SK-N-SH (cell line): ENCODE measurements around the gene WBP2NL. TPM values are rescaled to one million over a fixed set of nuclear protein-coding genes. Genes with fewer than 3 reads are reported as not detected.

Experiments
- CTCF ChIA-PET: fragments of 300-600, 350-600 bp; formaldehyde crosslinking; extraction: SDS; loops from one replicate; lab custom pipeline; 2021; lab: Yijun Ruan, JAX
- POLR2A ChIA-PET: fragments of 350-600 bp; sonication (Branson Sonifier 250); formaldehyde crosslinking; extraction: SDS; loops from one replicate; lab custom pipeline; 2020; ENCODE audit warnings: antibody characterized with exemption, inconsistent platforms; lab: Yijun Ruan, JAX
- DNase-seq: peaks from one replicate; pipeline ENCODE4 v3.0.0; 2012
- H2AFZ ChIP-seq: fragments of 200-600 bp; sonication (generic); 2 replicates; pipeline ENCODE4 v1.8.1; 2016; ENCODE audit warnings: antibody characterized with exemption, mild to moderate bottlenecking, low read depth
- H3F3A ChIP-seq: fragments of 200-600 bp; sonication (generic); replicated peaks from 2 replicates; pipeline ENCODE3; 2016; ENCODE audit warnings: antibody characterized with exemption, mild to moderate bottlenecking; ENCODE audit not compliant: insufficient read depth
- H3K27ac ChIP-seq, 2 experiments: fragments of 200-500 bp in 1 of 2; fragments of 200-600 bp in 1 of 2; sonication (Bioruptor generic) in 1 of 2; sonication (generic), shearing (Covaris generic) in 1 of 2; 2 replicates each; pipeline versions ENCODE4 v1.5.1 to v1.6.1; 2014 to 2016; ENCODE audit warnings: low read depth in 2 of 2, inconsistent platforms in 1 of 2, low read length in 1 of 2, mild to moderate bottlenecking in 1 of 2, mixed read lengths in 1 of 2
- H3K27me3 ChIP-seq: fragments of 200-600 bp; sonication (generic), shearing (Covaris generic); 2 replicates; pipeline ENCODE4 v1.6.1; 2016; ENCODE audit warnings: mixed run types; ENCODE audit not compliant: insufficient read depth
- H3K36me3 ChIP-seq, 2 experiments: fragments of 200-500 bp in 1 of 2; fragments of 200-600 bp in 1 of 2; sonication (Bioruptor generic) in 1 of 2; sonication (generic) in 1 of 2; replicated peaks in 1 of 2; 2 replicates each; pipeline versions ENCODE3 to v1.5.1; 2014 to 2016; ENCODE audit warnings: low read length in 1 of 2, mild to moderate bottlenecking in 1 of 2; ENCODE audit not compliant: insufficient read depth in 2 of 2, control insufficient read depth in 1 of 2
- H3K4me1 ChIP-seq, 2 experiments: fragments of 200-500 bp in 1 of 2; fragments of 200-600 bp in 1 of 2; sonication (Bioruptor generic) in 1 of 2; sonication (generic), shearing (Covaris generic) in 1 of 2; 2 replicates each; pipeline versions ENCODE4 v1.5.1 to v1.6.1; 2014 to 2016; ENCODE audit warnings: low read depth in 1 of 2, low read length in 1 of 2, mixed run types in 1 of 2; ENCODE audit not compliant: insufficient read depth in 2 of 2, control insufficient read depth in 1 of 2
- H3K4me2 ChIP-seq: fragments of 200-600 bp; sonication (generic), shearing (Covaris generic); 2 replicates; pipeline ENCODE4 v1.6.1; 2017; ENCODE audit warnings: mixed run types
- H3K4me3 ChIP-seq, 2 experiments: fragments of 200-500 bp in 1 of 2; fragments of 200-600 bp in 1 of 2; sonication (Bioruptor generic) in 1 of 2; sonication (generic), shearing (Covaris generic) in 1 of 2; 2 replicates each; pipeline versions ENCODE4 v1.5.1 to v1.8.1; 2014 to 2016; ENCODE audit warnings: low read depth in 2 of 2, inconsistent platforms in 1 of 2, low read length in 1 of 2, mild to moderate bottlenecking in 1 of 2, mixed read lengths in 1 of 2, moderate library complexity in 1 of 2
- H3K79me2 ChIP-seq: fragments of 200-600 bp; sonication (generic); 2 replicates; pipeline ENCODE4 v1.8.1; 2017; ENCODE audit warnings: mild to moderate bottlenecking; ENCODE audit not compliant: insufficient read depth
- H3K9ac ChIP-seq: fragments of 200-600 bp; sonication (generic); 2 replicates; pipeline ENCODE4 v1.6.1; 2017; ENCODE audit warnings: mixed run types
- H3K9me2 ChIP-seq: fragments of 200-600 bp; sonication (generic); 2 replicates; pipeline ENCODE4 v1.6.1; 2017; ENCODE audit warnings: mixed run types
- H3K9me3 ChIP-seq: fragments of 200-600 bp; sonication (generic); 2 replicates; pipeline ENCODE4 v1.6.1; 2017; ENCODE audit warnings: mixed run types, mild to moderate bottlenecking, moderate library complexity
- H4K20me1 ChIP-seq: fragments of 200-600 bp; sonication (generic); 2 replicates; pipeline ENCODE4 v1.6.1; 2017; ENCODE audit warnings: mild to moderate bottlenecking, mixed run types; ENCODE audit not compliant: insufficient read depth
- CHD2 ChIP-seq: fragments of 150-350 bp; IDR thresholded peaks from 2 replicates; pipeline ENCODE4 v1.6.1; 2018; ENCODE audit warnings: low read length; ENCODE audit not compliant: partially characterized antibody
- EZH2phosphoT487 ChIP-seq: fragments of 200-600 bp; sonication (generic); IDR thresholded peaks from 2 replicates; pipeline ENCODE4 v1.6.1; 2017; ENCODE audit warnings: low read depth, mixed run types, mild to moderate bottlenecking, antibody characterized with exemption, moderate library complexity, borderline replicate concordance
- GABPA ChIP-seq: IDR thresholded peaks from 2 replicates; pipeline ENCODE4 v1.4.0; 2012; ENCODE audit warnings: low read depth, mild to moderate bottlenecking
- GATA2 ChIP-seq: sonication (generic); formaldehyde crosslinking; IDR thresholded peaks from 2 replicates; pipeline ENCODE4 v1.5.0; 2020; ENCODE audit warnings: mild to moderate bottlenecking, missing genetic modification reagents
- IRF3 ChIP-seq: fragments of 150-350 bp; IDR thresholded peaks from 2 replicates; pipeline ENCODE4 v1.6.1; 2016; ENCODE audit warnings: mild to moderate bottlenecking, low read depth, low read length
- JUND ChIP-seq: IDR thresholded peaks from 2 replicates; pipeline ENCODE4 v1.4.0; 2012
- MAX ChIP-seq: IDR thresholded peaks from 2 replicates; pipeline ENCODE4 v1.4.0; 2012; ENCODE audit warnings: low read depth
- MEF2A ChIP-seq: IDR thresholded peaks from 2 replicates; pipeline ENCODE4 v1.4.0; 2012; ENCODE audit warnings: low read depth, borderline replicate concordance
- MXI1 ChIP-seq: IDR thresholded peaks from 2 replicates; pipeline ENCODE4 v1.6.1; 2012; ENCODE audit warnings: mild to moderate bottlenecking, low read depth, low read length, improper control_type of control experiment
- PBX3 ChIP-seq: IDR thresholded peaks from 2 replicates; pipeline ENCODE4; 2012
- POLR2AphosphoS5 ChIP-seq: IDR thresholded peaks from 2 replicates; pipeline ENCODE4 v1.6.1; 2012; ENCODE audit warnings: low read depth, low read length
- RAD21 ChIP-seq: IDR thresholded peaks from 2 replicates; pipeline ENCODE4 v1.6.1; 2012; ENCODE audit warnings: mild to moderate bottlenecking, low read length
- RFX5 ChIP-seq: IDR thresholded peaks from 2 replicates; pipeline ENCODE4 v1.6.1; 2012; ENCODE audit warnings: mild to moderate bottlenecking, improper control_type of control experiment, low read length
- SIN3A ChIP-seq: IDR thresholded peaks from 2 replicates; pipeline ENCODE4 v1.6.1; 2012; ENCODE audit warnings: low read depth, mild to moderate bottlenecking, low read length, moderate library complexity, borderline replicate concordance
- TCF12 ChIP-seq: IDR thresholded peaks from 2 replicates; pipeline ENCODE4 v1.4.0; 2012
- TEAD4 ChIP-seq: IDR thresholded peaks from 2 replicates; pipeline ENCODE4 v1.4.0; 2012; ENCODE audit warnings: mild to moderate bottlenecking, borderline replicate concordance; ENCODE audit not compliant: insufficient read depth
- USF1 ChIP-seq: IDR thresholded peaks from 2 replicates; pipeline ENCODE4 v1.4.0; 2012; ENCODE audit warnings: low read depth, borderline replicate concordance
- ZBTB33 ChIP-seq: IDR thresholded peaks from 2 replicates; pipeline ENCODE4 v1.4.0; 2012; ENCODE audit warnings: low read depth, borderline replicate concordance
- WGBS: methylation state at CpG from one replicate; pipeline ENCODE4 v1.1.6; 2017; ENCODE audit warnings: low lambda C conversion rate; 5-methylcytosine and 5-hydroxymethylcytosine counted together
- polyA plus RNA-seq, 3 experiments: library from polyadenylated mRNA; depleted of rRNA; stranded (reverse); fragments of >200 nt; gene quantifications; 2 replicates each; pipeline ENCODE4 v1.2.3, GENCODE V29; 2012

Gene WBP2NL
- polyA plus RNA-seq, 1 of the 3 experiments (the other 2 are of a cell fraction), result 0.07 TPM

GRCh38 chr22:42072606-42073330, 74.2 kb downstream of the WBP2NL start:
- H3K4me1 ChIP-seq, result peaks cover 8% of the 10 kb centered on the region in 2 experiments; a peak in 2 of 4 replicates
- no peak for DNase-seq
- H2AFZ ChIP-seq, result no peak overlapping the region
- TF ChIP-seq POLR2AphosphoS5 (no peak), MXI1 (no peak), RFX5 (no peak), ZBTB33 (no peak), IRF3 (no peak), JUND (no peak), USF1 (no peak), GATA2 (CRISPR knock-in tag) (no peak)
- ChIA-PET CTCF (no interaction called here), POLR2A (no interaction called here)
- H4K20me1 ChIP-seq, result no peaks in the 10 kb centered on the region
- no peak overlapping the region for H3K4me3 ChIP-seq
- no peak overlapping the region for H3K9ac ChIP-seq
- no peaks in the 10 kb centered on the region for H3K36me3 ChIP-seq
- H3K79me2 ChIP-seq, result no peaks in the 10 kb centered on the region
- 72% methylated on average over 7 of the region's 8 CpGs for WGBS
- no peaks in the 10 kb centered on the region for H3K9me3 ChIP-seq
- no peaks in the 10 kb centered on the region for H3K9me2 ChIP-seq
- H3K27ac ChIP-seq, result no peak overlapping the region
- H3K4me2 ChIP-seq, result no peak overlapping the region
- H3F3A ChIP-seq, result no peaks in the 10 kb centered on the region
- H3K27me3 ChIP-seq, result no peaks in the 10 kb centered on the region

- H3K9ac ChIP-seq, result no peak overlapping the region
- H4K20me1 ChIP-seq, result no peaks in the 10 kb centered on the region
- no peak overlapping the region for H3K4me2 ChIP-seq
- no peaks in the 10 kb centered on the region for H3K79me2 ChIP-seq
- CTCF ChIA-PET, result no interaction called here
- no peaks in the 10 kb centered on the region for H3K36me3 ChIP-seq
- no peak for DNase-seq
- H3K27ac ChIP-seq, result no peak overlapping the region
- H3K9me2 ChIP-seq, result no peaks in the 10 kb centered on the region
- POLR2A ChIA-PET, result no interaction called here
- H3K27me3 ChIP-seq, result no peaks in the 10 kb centered on the region
- H3K9me3 ChIP-seq, result no peaks in the 10 kb centered on the region
- peaks cover 8 to 9% of the 10 kb centered on the region in 2 experiments; a peak in 2 of 4 replicates for H3K4me1 ChIP-seq
- H3F3A ChIP-seq, result no peaks in the 10 kb centered on the region
- TF ChIP-seq GABPA (no peak), MEF2A (no peak), PBX3 (no peak), SIN3A (no peak), TCF12 (no peak), EZH2phosphoT487 (no peak), TEAD4 (no peak), JUND (no peak), MAX (no peak), CHD2 (no peak), RAD21 (no peak)
- TF ChIP-seq, all 33 proteins: peak for 0
- no peak overlapping the region for H3K4me3 ChIP-seq
- no CpG with 5 or more reads among the region's 14 CpGs for WGBS
- H2AFZ ChIP-seq, result no peak overlapping the region
Observed at GRCh38 chr22:42073621-42074041, 75.0 kb downstream of the WBP2NL start.
